Activated CD4-positive, alpha-beta T cell treated with anti-CD3 and anti-CD28 coated beads for 36 hours (primary cell): Measurements from ENCODE around the gene CFAP61. TPM values are rescaled to one million over a fixed set of nuclear protein-coding genes. Genes with fewer than 3 reads are reported as not detected.
A peak's percentile ranks its signal among the peaks of the same experiment; 100 is the strongest.

Experiments
- ATAC-seq: fragments of 200-7000 bp; cut with Tn5 transposase; one replicate; pipeline ENCODE4 v1.10.0; 2021; ENCODE audit warnings: mild to moderate bottlenecking, moderate library complexity
- CTCF ChIA-PET: fragments of 350-600 bp; sonication (Branson Sonifier 250); formaldehyde crosslinking; loops from one replicate; lab custom pipeline; 2021; ENCODE audit warnings: antibody characterized with exemption; lab: Charles Lee
- POLR2A ChIA-PET: fragments of 350-600 bp; sonication (Branson Sonifier 250); formaldehyde crosslinking; loops from one replicate; lab custom pipeline; 2021; ENCODE audit warnings: antibody characterized with exemption, inconsistent platforms; lab: Charles Lee
- DNase-seq: peaks from one replicate; pipeline ENCODE4 v3.0.0-alpha.2; 2020
- H3K27ac Mint-ChIP-seq: one replicate; pipeline ENCODE4 v1.8.0; 2021; ENCODE audit warnings: mixed read lengths
- H3K27me3 Mint-ChIP-seq: one replicate; pipeline ENCODE4 v1.8.0; 2021; ENCODE audit warnings: mixed read lengths
- H3K36me3 Mint-ChIP-seq: one replicate; pipeline ENCODE4 v1.8.0; 2021; ENCODE audit warnings: low read depth, mixed read lengths
- H3K4me1 Mint-ChIP-seq: one replicate; pipeline ENCODE4 v1.8.0; 2021; ENCODE audit warnings: mixed read lengths
- H3K4me3 Mint-ChIP-seq: one replicate; pipeline ENCODE4 v1.8.0; 2021; ENCODE audit warnings: mild to moderate bottlenecking, moderate library complexity, mixed read lengths
- H3K9me3 Mint-ChIP-seq: one replicate; pipeline ENCODE4 v1.8.0; 2021; ENCODE audit warnings: low read depth, mixed read lengths
- intact Hi-C, 2 experiments: fragments of 100-400 bp; cut with DNase I in 1 of 2; cut with micrococcal nuclease in 1 of 2; formaldehyde crosslinking; loops; one replicate each; pipeline versions ENCODE4 v1.14.2 to v1.15.1; 2022 to 2024; cut with DNase I, micrococcal nuclease
- total RNA-seq, 2 experiments: library from RNA; stranded (reverse); gene quantifications; one replicate each; pipeline ENCODE4 v1.2.3, GENCODE V29; 2021

Gene CFAP61
- total RNA-seq, 2 experiments from 2014 or later = 0.39 to 0.51 TPM

GRCh38 chr20:20289331-20289730 is 237.0 kb downstream of the CFAP61 start:
- intact Hi-C loops = no loop called here
- Mint-ChIP-seq H3K36me3 (no peaks in the 10 kb centered on the region), H3K4me3 (no peak overlapping the region), H3K27ac (no peak overlapping the region), H3K9me3 (no peaks in the 10 kb centered on the region), H3K27me3 (peaks cover 13% of the 10 kb centered on the region), H3K4me1 (no peaks in the 10 kb centered on the region)
- no peak for ATAC-seq
- ChIA-PET CTCF (no interaction called here), POLR2A (no interaction called here)
- no peak for DNase-seq

- Mint-ChIP-seq H3K36me3 (no peaks in the 10 kb centered on the region), H3K4me1 (no peaks in the 10 kb centered on the region), H3K4me3 (no peak overlapping the region), H3K27me3 (peaks cover 2% of the 10 kb centered on the region), H3K9me3 (no peaks in the 10 kb centered on the region), H3K27ac (no peak overlapping the region)
- CTCF ChIA-PET = no interaction called here
- intact Hi-C loops = no loop called here
- POLR2A ChIA-PET = no interaction called here
- peak; percentile 57 for ATAC-seq
- peak; percentile 24 for DNase-seq
Observed at GRCh38 chr20:20292472-20292871, 240.1 kb downstream of the CFAP61 start.

GRCh38 chr20:20293141-20293540 is 240.8 kb downstream of the CFAP61 start:
- Mint-ChIP-seq H3K36me3 (no peaks in the 10 kb centered on the region), H3K4me1 (no peaks in the 10 kb centered on the region), H3K27me3 (no peaks in the 10 kb centered on the region), H3K4me3 (no peak overlapping the region), H3K9me3 (no peaks in the 10 kb centered on the region), H3K27ac (no peak overlapping the region)
- DNase-seq = no peak
- ChIA-PET POLR2A (no interaction called here), CTCF (no interaction called here)
- intact Hi-C loops = no loop called here
- no peak for ATAC-seq

GRCh38 chr20:20293691-20294385 is 241.5 kb downstream of the CFAP61 start:
- intact Hi-C loops = no loop called here

GRCh38 chr20:20295621-20296498 is 243.5 kb downstream of the CFAP61 start:
- DNase-seq (no peak), ATAC-seq (no peak)
- CTCF ChIA-PET = no interaction called here
- no peaks in the 10 kb centered on the region for H3K36me3 Mint-ChIP-seq
- H3K9me3 Mint-ChIP-seq = no peaks in the 10 kb centered on the region
- H3K4me1 Mint-ChIP-seq = no peaks in the 10 kb centered on the region
- intact Hi-C loops = no loop called here
- POLR2A ChIA-PET = no interaction called here
- H3K4me3 Mint-ChIP-seq = no peak overlapping the region
- H3K27me3 Mint-ChIP-seq = peaks cover 4% of the 10 kb centered on the region
- no peak overlapping the region for H3K27ac Mint-ChIP-seq

More at GRCh38 chr20:20293691-20294385, 241.5 kb downstream of the CFAP61 start:
- no peaks in the 10 kb centered on the region for H3K4me1 Mint-ChIP-seq
- CTCF ChIA-PET = interaction anchor here (1.1 kb wide), 1 partner anchor 286 kb away, joined by 4 read pairs; no protein-coding TSS in a partner anchor
- no peak overlapping the region for H3K27ac Mint-ChIP-seq
- no peaks in the 10 kb centered on the region for H3K36me3 Mint-ChIP-seq
- peaks cover 2% of the 10 kb centered on the region for H3K27me3 Mint-ChIP-seq
- no peak overlapping the region for H3K4me3 Mint-ChIP-seq
- ATAC-seq = no peak
- no peak for DNase-seq
- POLR2A ChIA-PET = no interaction called here
- no peaks in the 10 kb centered on the region for H3K9me3 Mint-ChIP-seq

GRCh38 chr20:20297181-20297580 is 244.8 kb downstream of the CFAP61 start:
- POLR2A ChIA-PET = no interaction called here
- ATAC-seq (no peak), DNase-seq (no peak)
- no peaks in the 10 kb centered on the region for H3K4me1 Mint-ChIP-seq
- intact Hi-C loops = no loop called here
- no peaks in the 10 kb centered on the region for H3K36me3 Mint-ChIP-seq
- no peak overlapping the region for H3K27ac Mint-ChIP-seq
- CTCF ChIA-PET = no interaction called here
- no peak overlapping the region for H3K4me3 Mint-ChIP-seq
- no peaks in the 10 kb centered on the region for H3K9me3 Mint-ChIP-seq
- H3K27me3 Mint-ChIP-seq = peaks cover 4% of the 10 kb centered on the region

GRCh38 chr20:20297752-20298151 is 245.4 kb downstream of the CFAP61 start:
- H3K27me3 Mint-ChIP-seq = peaks cover 4% of the 10 kb centered on the region
- DNase-seq (no peak), ATAC-seq (no peak)
- H3K4me3 Mint-ChIP-seq = no peak overlapping the region
- intact Hi-C loops = no loop called here
- no peaks in the 10 kb centered on the region for H3K9me3 Mint-ChIP-seq
- ChIA-PET POLR2A (no interaction called here), CTCF (no interaction called here)
- no peaks in the 10 kb centered on the region for H3K4me1 Mint-ChIP-seq
- no peaks in the 10 kb centered on the region for H3K36me3 Mint-ChIP-seq
- no peak overlapping the region for H3K27ac Mint-ChIP-seq

- H3K27me3 Mint-ChIP-seq = peaks cover 4% of the 10 kb centered on the region
- CTCF ChIA-PET = no interaction called here
Observed at GRCh38 chr20:20299904-20300303, 247.6 kb downstream of the CFAP61 start.

GRCh38 chr20:20303320-20303719 is 251.0 kb downstream of the CFAP61 start:
- Mint-ChIP-seq H3K27me3 (peaks cover 4% of the 10 kb centered on the region), H3K36me3 (no peaks in the 10 kb centered on the region), H3K27ac (no peak overlapping the region), H3K4me3 (no peak overlapping the region), H3K9me3 (no peaks in the 10 kb centered on the region), H3K4me1 (no peaks in the 10 kb centered on the region)
- intact Hi-C loops = no loop called here
- POLR2A ChIA-PET = no interaction called here
- ATAC-seq (no peak), DNase-seq (no peak)
- CTCF ChIA-PET = no interaction called here

More at GRCh38 chr20:20299904-20300303, 247.6 kb downstream of the CFAP61 start:
- intact Hi-C loops = no loop called here
- no peaks in the 10 kb centered on the region for H3K9me3 Mint-ChIP-seq
- no peaks in the 10 kb centered on the region for H3K36me3 Mint-ChIP-seq
- POLR2A ChIA-PET = no interaction called here
- no peaks in the 10 kb centered on the region for H3K4me1 Mint-ChIP-seq
- no peak overlapping the region for H3K4me3 Mint-ChIP-seq
- DNase-seq = no peak
- no peak overlapping the region for H3K27ac Mint-ChIP-seq
- ATAC-seq = no peak

- peaks cover 2% of the 10 kb centered on the region for H3K27me3 Mint-ChIP-seq
- ChIA-PET CTCF (no interaction called here), POLR2A (no interaction called here)
- DNase-seq (no peak), ATAC-seq (no peak)
- no peak overlapping the region for H3K4me3 Mint-ChIP-seq
- H3K36me3 Mint-ChIP-seq = no peaks in the 10 kb centered on the region
- H3K4me1 Mint-ChIP-seq = no peaks in the 10 kb centered on the region
- no peak overlapping the region for H3K27ac Mint-ChIP-seq
- no peaks in the 10 kb centered on the region for H3K9me3 Mint-ChIP-seq
- intact Hi-C loops = no loop called here
Observed at GRCh38 chr20:20303742-20304141, 251.4 kb downstream of the CFAP61 start.

GRCh38 chr20:20304942-20305341 is 252.6 kb downstream of the CFAP61 start:
- ChIA-PET POLR2A (no interaction called here), CTCF (no interaction called here)
- intact Hi-C loops = no loop called here
- Mint-ChIP-seq H3K4me1 (no peaks in the 10 kb centered on the region), H3K36me3 (no peaks in the 10 kb centered on the region), H3K4me3 (no peak overlapping the region), H3K9me3 (no peaks in the 10 kb centered on the region), H3K27me3 (no peaks in the 10 kb centered on the region), H3K27ac (no peak overlapping the region)
- ATAC-seq (no peak), DNase-seq (no peak)

GRCh38 chr20:20312562-20312961 is 260.2 kb downstream of the CFAP61 start:
- Mint-ChIP-seq H3K4me3 (no peak overlapping the region), H3K27me3 (peaks cover 8% of the 10 kb centered on the region), H3K4me1 (no peaks in the 10 kb centered on the region), H3K36me3 (no peaks in the 10 kb centered on the region), H3K27ac (no peak overlapping the region), H3K9me3 (no peaks in the 10 kb centered on the region)
- DNase-seq (no peak), ATAC-seq (no peak)
- ChIA-PET POLR2A (no interaction called here), CTCF (interaction anchor here (1.3 kb wide), 1 partner anchor 46 kb away, joined by 3 read pairs; no protein-coding TSS in a partner anchor)
- intact Hi-C loops = no loop called here
